ENCODE data around the gene LINGO4.
"Not testable (repeated sequence)": the region's sequence is repeated elsewhere in the genome, so short reads cannot be mapped to it uniquely, and the experiment has no call there.

LINGO4 gene

GRCh38 chr1:151777317-151777716, 27.9 kb downstream of the LINGO4 start:
- DNase-seq, result no peak

- DNase-seq, result no peak
These were observed 28.6 kb downstream of the LINGO4 start for GRCh38 chr1:151776665-151777062.

- DNase-seq, result no peak
These were observed 29.1 kb downstream of the LINGO4 start for GRCh38 chr1:151775894-151776664.

- no peak for DNase-seq
These were observed 30.8 kb downstream of the LINGO4 start for GRCh38 chr1:151774256-151774922.

GRCh38 chr1:151773702-151774101, 31.5 kb downstream of the LINGO4 start:
- no peak for DNase-seq

GRCh38 chr1:151769270-151769669, 35.9 kb downstream of the LINGO4 start:
- not testable (repeated sequence) for DNase-seq

GRCh38 chr1:151768351-151769066, 36.7 kb downstream of the LINGO4 start:
- not testable (repeated sequence) for DNase-seq

GRCh38 chr1:151763990-151764389, 41.2 kb downstream of the LINGO4 start:
- DNase-seq, result no peak

- peak; percentile 80 to 89 for DNase-seq
These were observed 42.0 kb downstream of the LINGO4 start, which contains the start of gene MRPL9 for GRCh38 chr1:151762941-151763921. MRPL9 (minus strand) TSS chr1:151763496; CDS start chr1:151763479, 17 bp downstream.

- no peak for DNase-seq
These were observed 44.4 kb downstream of the LINGO4 start for GRCh38 chr1:151760597-151761385.

- no peak for DNase-seq
These were observed 46.0 kb downstream of the LINGO4 start for GRCh38 chr1:151759241-151759640.

- no peak for DNase-seq
These were observed 48.9 kb downstream of the LINGO4 start for GRCh38 chr1:151756291-151756690.
